H9 (cell line): ENCODE results near the gene CCDC12. TPM values are rescaled to one million over a fixed set of nuclear protein-coding genes. Genes with fewer than 3 reads are reported as not detected.

Experiments used
- DNase-seq: peaks from one replicate; pipeline ENCODE4 v3.0.0-alpha.2; 2017
- H2AFZ ChIP-seq: one replicate; pipeline ENCODE4 v1.6.1; 2013; ENCODE audit warnings: mild to moderate bottlenecking, low read length, control low read depth, moderate library complexity
- H2AK5ac ChIP-seq: 2 replicates; pipeline ENCODE4 v1.6.1; 2013; ENCODE audit warnings: low read length, control low read depth, mixed read lengths; ENCODE audit not compliant: insufficient read length
- H2BK120ac ChIP-seq: one replicate; pipeline ENCODE4 v1.6.1; 2013; ENCODE audit warnings: low read depth, mild to moderate bottlenecking, low read length, control low read depth, inconsistent platforms; ENCODE audit not compliant: poor library complexity, severe bottlenecking
- H2BK12ac ChIP-seq: 2 replicates; pipeline ENCODE4 v1.6.1; 2013; ENCODE audit warnings: low read length, control low read depth, mixed read lengths, low read depth; ENCODE audit not compliant: insufficient read length
- H2BK15ac ChIP-seq: 2 replicates; pipeline ENCODE4 v1.6.1; 2013; ENCODE audit warnings: low read depth, low read length, control low read depth
- H2BK20ac ChIP-seq: one replicate; pipeline ENCODE4 v1.6.1; 2013; ENCODE audit warnings: low read depth, mild to moderate bottlenecking, low read length, control low read depth, inconsistent platforms; ENCODE audit not compliant: poor library complexity, severe bottlenecking
- H2BK5ac ChIP-seq: 2 replicates; pipeline ENCODE4 v1.6.1; 2013; ENCODE audit warnings: low read length, control low read depth, mixed read lengths; ENCODE audit not compliant: insufficient read length
- H3K14ac ChIP-seq: 2 replicates; pipeline ENCODE4 v1.6.1; 2013; ENCODE audit warnings: low read length, control low read depth; ENCODE audit not compliant: insufficient read depth
- H3K18ac ChIP-seq: 2 replicates; pipeline ENCODE4 v1.6.1; 2013; ENCODE audit warnings: low read depth, mild to moderate bottlenecking, mixed read lengths, low read length, control low read depth; ENCODE audit not compliant: insufficient read length
- H3K23ac ChIP-seq: 2 replicates; pipeline ENCODE4 v1.6.1; 2013; ENCODE audit warnings: low read length, control low read depth, mixed read lengths, low read depth; ENCODE audit not compliant: insufficient read length
- H3K23me2 ChIP-seq: 2 replicates; pipeline ENCODE4 v1.6.1; 2013; ENCODE audit warnings: low read depth, mild to moderate bottlenecking, mixed read lengths, low read length, control low read depth; ENCODE audit not compliant: insufficient read length, poor library complexity, severe bottlenecking
- H3K27ac ChIP-seq: 2 replicates; pipeline ENCODE4 v1.5.1; 2013; ENCODE audit warnings: low read length, control low read depth, mixed read lengths, low read depth; ENCODE audit not compliant: insufficient read length
- H3K27me3 ChIP-seq: 2 replicates; pipeline ENCODE4 v1.6.1; 2013; ENCODE audit warnings: low read length, control low read depth, inconsistent platforms; ENCODE audit not compliant: insufficient read depth
- H3K4ac ChIP-seq: 2 replicates; pipeline ENCODE4 v1.6.1; 2013; ENCODE audit warnings: low read depth, mild to moderate bottlenecking, control low read depth, inconsistent platforms, low read length, moderate library complexity
- H3K4me1 ChIP-seq: 2 replicates; pipeline ENCODE4 v1.6.1; 2013; ENCODE audit warnings: low read length, control low read depth, inconsistent platforms; ENCODE audit not compliant: insufficient read depth
- H3K4me2 ChIP-seq: 2 replicates; pipeline ENCODE4 v1.6.1; 2013; ENCODE audit warnings: low read length, control low read depth, mixed read lengths; ENCODE audit not compliant: insufficient read length, insufficient read depth
- H3K56ac ChIP-seq: 2 replicates; pipeline ENCODE4 v1.6.1; 2013; ENCODE audit warnings: low read depth, mild to moderate bottlenecking, mixed read lengths, low read length, control low read depth; ENCODE audit not compliant: insufficient read length
- H3K79me1 ChIP-seq: 2 replicates; pipeline ENCODE4 v1.6.1; 2013; ENCODE audit warnings: low read depth, mild to moderate bottlenecking, moderate library complexity, low read length, control low read depth, inconsistent platforms; ENCODE audit not compliant: insufficient read depth, poor library complexity, severe bottlenecking
- H3K79me2 ChIP-seq: 2 replicates; pipeline ENCODE4 v1.6.1; 2013; ENCODE audit warnings: low read length, control low read depth, inconsistent platforms; ENCODE audit not compliant: insufficient read depth
- H3K9ac ChIP-seq: 2 replicates; pipeline ENCODE4 v1.6.1; 2013; ENCODE audit warnings: low read length, control low read depth, mixed read lengths; ENCODE audit not compliant: insufficient read length; ENCODE audit errors: extremely low read depth
- H3K9me3 ChIP-seq: one replicate; pipeline ENCODE4 v1.6.1; 2013; ENCODE audit warnings: low read depth, low read length, inconsistent platforms; ENCODE audit not compliant: control insufficient read depth
- H3T11ph ChIP-seq: one replicate; pipeline ENCODE4 v1.6.1; 2013; ENCODE audit warnings: mild to moderate bottlenecking, low read length, control low read depth, inconsistent platforms
- H4K20me1 ChIP-seq: one replicate; pipeline ENCODE4 v1.6.1; 2013; ENCODE audit not compliant: control insufficient read depth, insufficient read length, insufficient read depth
- H4K5ac ChIP-seq: 2 replicates; pipeline ENCODE4 v1.6.1; 2013; ENCODE audit warnings: low read depth, mild to moderate bottlenecking, mixed read lengths, low read length, control low read depth; ENCODE audit not compliant: insufficient read length
- H4K8ac ChIP-seq: replicated peaks from 2 replicates; pipeline ENCODE4 v1.6.1; 2013; ENCODE audit warnings: low read length, control low read depth, mixed read lengths, low read depth; ENCODE audit not compliant: insufficient read length
- H4K91ac ChIP-seq: 2 replicates; pipeline ENCODE4 v1.6.1; 2013; ENCODE audit warnings: low read depth, mild to moderate bottlenecking, moderate library complexity, mixed read lengths, low read length, control low read depth; ENCODE audit not compliant: insufficient read length
- H3K27ac Mint-ChIP-seq, 3 experiments: 2 replicates in 2 of 3; 3 replicates in 1 of 3; pipeline ENCODE4 v1.8.0; 2020 to 2021; ENCODE audit warnings: mixed read lengths in 3 of 3, mild to moderate bottlenecking in 1 of 3, moderate library complexity in 1 of 3
- H3K27me3 Mint-ChIP-seq: 2 replicates; pipeline ENCODE4 v1.8.0; 2021; ENCODE audit warnings: low read depth, mild to moderate bottlenecking, moderate library complexity, mixed read lengths
- H3K36me3 Mint-ChIP-seq, 3 experiments: 2 replicates in 2 of 3; 3 replicates in 1 of 3; pipeline ENCODE4 v1.8.0; 2020 to 2021; ENCODE audit warnings: low read depth in 3 of 3, mixed read lengths in 3 of 3; ENCODE audit not compliant: insufficient read depth in 1 of 3
- H3K4me1 Mint-ChIP-seq, 2 experiments: 2 replicates each; pipeline ENCODE4 v1.8.0; 2020; ENCODE audit warnings: mixed read lengths in 2 of 2
- H3K4me3 Mint-ChIP-seq, 2 experiments: 2 replicates in 1 of 2; 3 replicates in 1 of 2; pipeline ENCODE4 v1.8.0; 2020 to 2021; ENCODE audit warnings: mild to moderate bottlenecking in 2 of 2, mixed read lengths in 2 of 2, moderate library complexity in 1 of 2
- H3K9me3 Mint-ChIP-seq, 2 experiments: 2 replicates in 1 of 2; 3 replicates in 1 of 2; pipeline ENCODE4 v1.8.0; 2020; ENCODE audit warnings: mild to moderate bottlenecking in 2 of 2, mixed read lengths in 2 of 2, moderate library complexity in 1 of 2
- WGBS: extraction: QIAGEN DNeasy Blood & Tissue Kit; methylation state at CpG from one replicate; pipeline ENCODE4 v1.1.7; 2013; ENCODE audit warnings: missing lambda C conversion rate, low lambda C conversion rate, mixed read lengths; ENCODE audit not compliant: insufficient read length; ENCODE audit errors: extremely low coverage; 5-methylcytosine and 5-hydroxymethylcytosine counted together
- total RNA-seq: library from RNA; stranded (reverse); gene quantifications from 2 replicates; pipeline ENCODE4 v1.2.1, GENCODE V29; 2021
- TF ChIP-seq, protein P1 (sequence below): fragments of 200-600 bp; sonication (generic); conservative IDR thresholded peaks from 3 replicates; pipeline ENCODE4 v1.8.0; 2021; ENCODE audit warnings: antibody characterized with exemption, mild to moderate bottlenecking

Gene CCDC12
- total RNA-seq, 1 experiment from 2014 or later = 54.0 TPM

DNA sequence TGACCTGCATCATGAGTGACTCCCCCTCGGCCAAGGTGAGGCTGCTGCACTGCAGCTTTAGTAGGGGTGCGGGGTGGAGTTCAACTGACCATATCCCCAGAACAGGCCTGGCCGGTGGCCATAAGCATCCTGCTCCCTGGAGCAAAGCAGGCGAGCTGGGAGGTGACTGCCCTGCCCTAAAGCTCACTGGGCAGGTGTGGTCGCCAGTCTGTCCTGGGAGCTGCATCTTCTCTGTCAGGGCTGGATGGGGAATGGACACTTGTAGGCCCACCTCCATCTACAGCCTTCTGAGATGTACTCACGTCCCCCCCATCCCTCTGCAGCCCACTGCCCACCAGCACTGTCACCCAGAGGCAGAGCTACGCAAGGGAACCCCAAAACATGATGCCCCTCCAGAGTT lies 17.4 kb upstream of the CCDC12 start:
- Histone ChIP-seq H2BK15ac (no peak overlapping the region), H3K9ac (no peak overlapping the region), H3K4me1 (no peaks in the 10 kb centered on the region; the same call in 1 of the 2 replicates), H2BK20ac (no peak overlapping the region), H4K5ac (no peak overlapping the region), H3K23ac (no peak overlapping the region), H3K18ac (no peak overlapping the region), H3K79me1 (no peaks in the 10 kb centered on the region), H3K14ac (no peak overlapping the region), H3K79me2 (no peaks in the 10 kb centered on the region), H3K27ac (no peak overlapping the region), H4K20me1 (no peaks in the 10 kb centered on the region), H4K8ac (no peak overlapping the region), H3K23me2 (no peaks in the 10 kb centered on the region), H3K27me3 (no peaks in the 10 kb centered on the region), H2BK120ac (no peak overlapping the region), H3K9me3 (no peaks in the 10 kb centered on the region), H2BK12ac (no peak overlapping the region), H2BK5ac (no peak overlapping the region), H4K91ac (no peak overlapping the region), H3K56ac (no peak overlapping the region), H2AK5ac (no peak overlapping the region), H3T11ph (no peak overlapping the region), H2AFZ (no peak overlapping the region), H3K4me2 (no peak overlapping the region), H3K4ac (no peak overlapping the region)
- DNase-seq = no peak
- TF ChIP-seq, protein P1, sequence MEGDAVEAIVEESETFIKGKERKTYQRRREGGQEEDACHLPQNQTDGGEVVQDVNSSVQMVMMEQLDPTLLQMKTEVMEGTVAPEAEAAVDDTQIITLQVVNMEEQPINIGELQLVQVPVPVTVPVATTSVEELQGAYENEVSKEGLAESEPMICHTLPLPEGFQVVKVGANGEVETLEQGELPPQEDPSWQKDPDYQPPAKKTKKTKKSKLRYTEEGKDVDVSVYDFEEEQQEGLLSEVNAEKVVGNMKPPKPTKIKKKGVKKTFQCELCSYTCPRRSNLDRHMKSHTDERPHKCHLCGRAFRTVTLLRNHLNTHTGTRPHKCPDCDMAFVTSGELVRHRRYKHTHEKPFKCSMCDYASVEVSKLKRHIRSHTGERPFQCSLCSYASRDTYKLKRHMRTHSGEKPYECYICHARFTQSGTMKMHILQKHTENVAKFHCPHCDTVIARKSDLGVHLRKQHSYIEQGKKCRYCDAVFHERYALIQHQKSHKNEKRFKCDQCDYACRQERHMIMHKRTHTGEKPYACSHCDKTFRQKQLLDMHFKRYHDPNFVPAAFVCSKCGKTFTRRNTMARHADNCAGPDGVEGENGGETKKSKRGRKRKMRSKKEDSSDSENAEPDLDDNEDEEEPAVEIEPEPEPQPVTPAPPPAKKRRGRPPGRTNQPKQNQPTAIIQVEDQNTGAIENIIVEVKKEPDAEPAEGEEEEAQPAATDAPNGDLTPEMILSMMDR = no peak
- Mint-ChIP-seq H3K36me3 (peaks cover 10 to 27% (median 13%) of the 10 kb centered on the region in 3 experiments), H3K9me3 (no peaks in the 10 kb centered on the region), H3K4me1 (peaks cover 11 to 16% of the 10 kb centered on the region in 2 experiments), H3K4me3 (no peak overlapping the region), H3K27me3 (no peaks in the 10 kb centered on the region), H3K27ac (no peak overlapping the region)
- WGBS = no CpG with 5 or more reads among the region's 7 CpGs
